ENCODE measurements around the gene PFN3.
A peak's percentile ranks its signal among the peaks of the same experiment; 100 is the strongest.
"Not testable (repeated sequence)": the region's sequence is repeated elsewhere in the genome, so short reads cannot be mapped to it uniquely, and the experiment has no call there.

The PFN3 gene

GRCh38 chr5:177390363-177391300, 9.8 kb downstream of the PFN3 start:
- peak; percentile 94 for DNase-seq

GRCh38 chr5:177389241-177390169, 11.0 kb downstream of the PFN3 start:
- peak; percentile 62 for DNase-seq

- DNase-seq = no peak
Observed at GRCh38 chr5:177388521-177389052, 11.9 kb downstream of the PFN3 start.

GRCh38 chr5:177387405-177387804, 13.1 kb downstream of the PFN3 start:
- no peak for DNase-seq

GRCh38 chr5:177386542-177386941, 13.9 kb downstream of the PFN3 start:
- no peak for DNase-seq

- no peak for DNase-seq
Observed at GRCh38 chr5:177385720-177386119, 14.7 kb downstream of the PFN3 start.

- DNase-seq = no peak
Observed at GRCh38 chr5:177384134-177384533, 16.3 kb downstream of the PFN3 start, which contains the start of gene SLC34A1. TSS of gene SLC34A1 (plus strand) at chr5:177384434. CDS start at chr5:177385742, 1,308 bp downstream.

GRCh38 chr5:177383181-177383580, 17.3 kb downstream of the PFN3 start:
- no peak for DNase-seq

- DNase-seq = no peak
Observed at GRCh38 chr5:177382423-177383029, 17.9 kb downstream of the PFN3 start.

GRCh38 chr5:177380805-177381126, 19.7 kb downstream of the PFN3 start:
- DNase-seq = no peak

GRCh38 chr5:177378884-177379883, 21.3 kb downstream of the PFN3 start:
- DNase-seq = no peak

GRCh38 chr5:177377851-177378776, 22.3 kb downstream of the PFN3 start:
- DNase-seq = no peak

GRCh38 chr5:177376107-177376506, 24.4 kb downstream of the PFN3 start:
- DNase-seq = no peak

GRCh38 chr5:177375516-177375915, 24.9 kb downstream of the PFN3 start:
- not testable (repeated sequence) for DNase-seq

- no peak for DNase-seq
Observed at GRCh38 chr5:177374211-177374610, 26.2 kb downstream of the PFN3 start.

- no peak for DNase-seq
Observed at GRCh38 chr5:177373806-177374205, 26.7 kb downstream of the PFN3 start.

- DNase-seq = no peak
Observed at GRCh38 chr5:177372910-177373309, 27.6 kb downstream of the PFN3 start.

- DNase-seq = no peak
Observed at GRCh38 chr5:177372034-177372896, 28.2 kb downstream of the PFN3 start.
